Muscle of leg (tissue), 16 donors: ENCODE results near the gene ACTMAP. TPM values are rescaled to one million over a fixed set of nuclear protein-coding genes. Genes with fewer than 3 reads are reported as not detected.

Experiments used
- DNase-seq: peaks from one replicate; pipeline ENCODE4 v3.0.0; 2013
- H3K27ac ChIP-seq: one replicate; pipeline ENCODE4 v1.5.1; 2013; ENCODE audit warnings: mild to moderate bottlenecking, low read length, control low read depth
- H3K27me3 ChIP-seq: one replicate; pipeline ENCODE4 v1.6.1; 2013; ENCODE audit warnings: low read length; ENCODE audit not compliant: control insufficient read depth, insufficient read depth
- H3K36me3 ChIP-seq: one replicate; pipeline ENCODE4 v1.6.1; 2013; ENCODE audit warnings: low read length; ENCODE audit not compliant: control insufficient read depth, insufficient read depth
- H3K4me1 ChIP-seq: one replicate; pipeline ENCODE4 v1.6.1; 2013; ENCODE audit warnings: low read length; ENCODE audit not compliant: control insufficient read depth, insufficient read depth
- H3K4me3 ChIP-seq: one replicate; pipeline ENCODE4 v1.5.1; 2013; ENCODE audit warnings: low read length, control low read depth
- H3K9me3 ChIP-seq: replicated peaks from 2 replicates; pipeline ENCODE4 v1.6.1; 2013; ENCODE audit warnings: low read depth, low read length; ENCODE audit not compliant: control insufficient read depth
- WGBS: methylation state at CpG from one replicate; pipeline ENCODE4 v1.1.5; 2013; ENCODE audit warnings: missing lambda C conversion rate; ENCODE audit not compliant: insufficient coverage; 5-methylcytosine and 5-hydroxymethylcytosine counted together
- long read RNA-seq, 11 donors: transcript quantifications; one replicate each; lab custom pipeline, GENCODE V29; 2026
- polyA plus RNA-seq, 8 donors: library from polyadenylated mRNA; unstranded; fragments of 120-200 nt; gene quantifications; one replicate each; pipeline versions ENCODE4 v1.2.1 to v1.2.3, GENCODE V29; 2013; ENCODE audit warnings: inconsistent platforms in 1 of 8, low replicate concordance in 1 of 8; ENCODE audit not compliant: insufficient read length in 8 of 8, insufficient read depth in 1 of 8
- total RNA-seq: library from RNA; stranded (reverse); fragments of 120-200 nt; gene quantifications from one replicate; pipeline ENCODE4 v1.2.4, GENCODE V29; 2013

The ACTMAP gene
- 1.2 TPM for total RNA-seq
- 10 to 100 TPM in 6 of 8 donors, 1 to 10 TPM in 2; 7.8 to 13.0 (median 11.2) TPM for polyA plus RNA-seq
- long read RNA-seq, donor 1, result 0 reads
- long read RNA-seq, donor 2, result 0 reads
- long read RNA-seq, donor 3, partial matches to known transcripts, result 0 of 2 reads
- long read RNA-seq, donor 3, other reads (novel, unspliced or antisense), result 0 of 2 reads
- long read RNA-seq, donor 4, partial matches to known transcripts, result 19 of 34 reads
- long read RNA-seq, donor 4, other reads (novel, unspliced or antisense), result 15 of 34 reads
- long read RNA-seq, donor 5, result 0 reads
- long read RNA-seq, donor 6, partial matches to known transcripts, result 32 of 75 reads
- long read RNA-seq, donor 6, other reads (novel, unspliced or antisense), result 41 of 75 reads
- long read RNA-seq, donor 7, result 0 reads
- long read RNA-seq, donor 8, partial matches to known transcripts, result 5 of 6 reads
- long read RNA-seq, donor 8, other reads (novel, unspliced or antisense), result 0 of 6 reads
- long read RNA-seq, donor 9, partial matches to known transcripts, result 7 of 7 reads
- long read RNA-seq, donor 9, other reads (novel, unspliced or antisense), result 0 of 7 reads
- long read RNA-seq, donor 10, partial matches to known transcripts, result 31 of 61 reads
- long read RNA-seq, donor 10, other reads (novel, unspliced or antisense), result 28 of 61 reads
- long read RNA-seq, donor 11, result 0 reads

GRCh38 chr19:40750058-40750873 lies at the start of gene ACTMAP:
Gene ACTMAP (minus strand): TSS chr19:40750477. CDS start chr19:40749803, 674 bp downstream.
- peak; percentile 100 for DNase-seq
- Histone ChIP-seq H3K36me3 (peaks cover 11% of the 10 kb centered on the region), H3K9me3 (no peaks in the 10 kb centered on the region), H3K4me3 (peak within 1 kb of the TSS; percentile 73), H3K27me3 (no peaks in the 10 kb centered on the region), H3K27ac (peak within 1 kb of the TSS; percentile 97), H3K4me1 (peaks cover 27% of the 10 kb centered on the region)
- WGBS, result under 1% methylated on average over 31 of the region's 43 CpGs

- H3K4me3 ChIP-seq, result peak overlapping the region; percentile 80
- peaks cover 40% of the 10 kb centered on the region for H3K36me3 ChIP-seq
- H3K27ac ChIP-seq, result peak overlapping the region; percentile 81
- DNase-seq, result peak; percentile 79
- H3K4me1 ChIP-seq, result peaks cover 56% of the 10 kb centered on the region
- H3K9me3 ChIP-seq, result no peaks in the 10 kb centered on the region
- 2% methylated on average over 40 of the region's 40 CpGs for WGBS
- H3K27me3 ChIP-seq, result no peaks in the 10 kb centered on the region
Measured at GRCh38 chr19:40799558-40800338, 49.5 kb upstream of the ACTMAP start.

- H3K27ac ChIP-seq, result peak within 1 kb of the TSS; percentile 95
- WGBS, result under 1% methylated on average over 59 of the region's 110 CpGs
- H3K9me3 ChIP-seq, result no peaks in the 10 kb centered on the region
- peaks cover 48% of the 10 kb centered on the region for H3K4me1 ChIP-seq
- no peaks in the 10 kb centered on the region for H3K27me3 ChIP-seq
- peak within 1 kb of the TSS; percentile 80 for H3K4me3 ChIP-seq
- peaks cover 33% of the 10 kb centered on the region for H3K36me3 ChIP-seq
- peak; percentile 100 for DNase-seq
Measured at GRCh38 chr19:40798683-40799557, 48.6 kb upstream of the ACTMAP start, which contains the start of gene EGLN2. Gene EGLN2 (plus strand): TSS chr19:40799191. CDS start chr19:40800573, 1,382 bp downstream.

- peak; percentile 62 for DNase-seq
- Histone ChIP-seq H3K4me1 (peaks cover 40% of the 10 kb centered on the region), H3K4me3 (peak overlapping the region; percentile 56), H3K9me3 (no peaks in the 10 kb centered on the region), H3K27ac (peak overlapping the region; percentile 95), H3K27me3 (no peaks in the 10 kb centered on the region), H3K36me3 (peaks cover 25% of the 10 kb centered on the region)
- 8% methylated on average over 19 of the region's 28 CpGs for WGBS
Measured at GRCh38 chr19:40797963-40798682, 47.8 kb upstream of the ACTMAP start.

- Histone ChIP-seq H3K36me3 (peaks cover 20% of the 10 kb centered on the region), H3K4me3 (no peak overlapping the region), H3K4me1 (peaks cover 32% of the 10 kb centered on the region), H3K9me3 (no peaks in the 10 kb centered on the region), H3K27ac (peak overlapping the region; percentile 95), H3K27me3 (no peaks in the 10 kb centered on the region)
- WGBS, result 97% methylated on average over 11 of the region's 14 CpGs
- peak; percentile 17 for DNase-seq
Measured at GRCh38 chr19:40797166-40797962, 47.1 kb upstream of the ACTMAP start.

- no peak for DNase-seq
- no peaks in the 10 kb centered on the region for H3K27me3 ChIP-seq
- no peaks in the 10 kb centered on the region for H3K9me3 ChIP-seq
- no peak overlapping the region for H3K4me3 ChIP-seq
- peaks cover 4% of the 10 kb centered on the region for H3K36me3 ChIP-seq
- peaks cover 2% of the 10 kb centered on the region for H3K4me1 ChIP-seq
- WGBS, result 78% methylated on average over 2 of the region's 3 CpGs
- no peak overlapping the region for H3K27ac ChIP-seq
Measured at GRCh38 chr19:40791996-40792395, 41.7 kb upstream of the ACTMAP start.

- peaks cover 2% of the 10 kb centered on the region for H3K4me1 ChIP-seq
- H3K27ac ChIP-seq, result no peak overlapping the region
- peaks cover 4% of the 10 kb centered on the region for H3K36me3 ChIP-seq
- no peaks in the 10 kb centered on the region for H3K27me3 ChIP-seq
- H3K4me3 ChIP-seq, result no peak overlapping the region
- no peaks in the 10 kb centered on the region for H3K9me3 ChIP-seq
- no peak for DNase-seq
- WGBS, result 91% methylated on average over 6 of the region's 7 CpGs
Measured at GRCh38 chr19:40791349-40791748, 41.1 kb upstream of the ACTMAP start.
